ENCODE results near the gene CPT1C. TPM values are rescaled to one million over a fixed set of nuclear protein-coding genes. Genes with fewer than 3 reads are reported as not detected.

The CPT1C gene
- polyA plus RNA-seq, 6 donors from 2014 or later = not detected

Other genes starting within 250 kb of the CPT1C start
- gene SLC17A7, start 249.6 kb upstream of the CPT1C start, polyA plus RNA-seq (ENCODE audit: low read depth in 6 of 6) = not detected
- 10 to 100 TPM; 70.3 to 95.3 (median 79.0) TPM for gene PIH1D1, start 239.3 kb upstream of the CPT1C start, polyA plus RNA-seq (ENCODE audit: low read depth in 6 of 6)
- gene ALDH16A1, start 237.9 kb upstream of the CPT1C start, polyA plus RNA-seq (ENCODE audit: low read depth in 6 of 6) = 100 to 1,000 TPM in 1 of 6 donors, 10 to 100 TPM in 5; 54.2 to 103 (median 74.6) TPM
- gene FLT3LG, start 216.9 kb upstream of the CPT1C start, polyA plus RNA-seq (ENCODE audit: low read depth in 6 of 6) = 10 to 100 TPM in 5 of 6 donors, 1 to 10 TPM in 1; 9.5 to 15.0 (median 11.4) TPM
- gene RPL13A, start 203.5 kb upstream of the CPT1C start, polyA plus RNA-seq (ENCODE audit: low read depth in 6 of 6) = 1,000 to 10,000 TPM; 1,519 to 3,103 (median 2,606) TPM
- 1,000 to 10,000 TPM; 2,581 to 3,900 (median 3,339) TPM for gene RPS11, start 194.7 kb upstream of the CPT1C start, polyA plus RNA-seq (ENCODE audit: low read depth in 6 of 6)
- gene FCGRT, start 178.5 kb upstream of the CPT1C start, polyA plus RNA-seq (ENCODE audit: low read depth in 6 of 6) = 10 to 100 TPM; 56.7 to 69.7 (median 62.7) TPM
- under 1 TPM in 2 of 6 donors, not detected in 4; 0.17 to 0.43 TPM for gene RCN3, start 163.1 kb upstream of the CPT1C start, polyA plus RNA-seq (ENCODE audit: low read depth in 6 of 6)
- gene NOSIP, start 110.6 kb upstream of the CPT1C start, polyA plus RNA-seq (ENCODE audit: low read depth in 6 of 6) = 100 to 1,000 TPM in 5 of 6 donors, 10 to 100 TPM in 1; 89.5 to 136 (median 113) TPM
- gene PRRG2, start 109.8 kb upstream of the CPT1C start, polyA plus RNA-seq (ENCODE audit: low read depth in 6 of 6) = under 1 TPM in 5 of 6 donors, not detected in 1; 0.20 to 0.79 (median 0.62) TPM
- gene PRR12, start 99.9 kb upstream of the CPT1C start, polyA plus RNA-seq (ENCODE audit: low read depth in 6 of 6) = under 1 TPM; 0.09 to 0.77 (median 0.29) TPM
- gene RRAS, start 51.0 kb upstream of the CPT1C start, polyA plus RNA-seq (ENCODE audit: low read depth in 6 of 6) = 10 to 100 TPM; 16.6 to 24.9 (median 19.9) TPM
- 1 to 10 TPM in 3 of 6 donors, under 1 TPM in 2, not detected in 1; 0.84 to 2.9 (median 1.1) TPM for gene SCAF1, start 48.9 kb upstream of the CPT1C start, polyA plus RNA-seq (ENCODE audit: low read depth in 6 of 6)
- 10 to 100 TPM; 39.3 to 60.5 (median 52.4) TPM for gene IRF3, start 25.3 kb upstream of the CPT1C start, polyA plus RNA-seq (ENCODE audit: low read depth in 6 of 6)
- 10 to 100 TPM in 4 of 6 donors, 1 to 10 TPM in 2; 8.0 to 12.7 (median 10.6) TPM for gene BCL2L12, start 25.2 kb upstream of the CPT1C start, polyA plus RNA-seq (ENCODE audit: low read depth in 6 of 6)
- gene PRMT1, start 13.8 kb upstream of the CPT1C start, polyA plus RNA-seq (ENCODE audit: low read depth in 6 of 6) = 100 to 1,000 TPM; 175 to 363 (median 192) TPM
- gene ADM5, start 1.5 kb upstream of the CPT1C start, polyA plus RNA-seq (ENCODE audit: low read depth in 6 of 6) = under 1 TPM in 4 of 6 donors, not detected in 2; 0.19 to 0.47 (median 0.26) TPM
- under 1 TPM in 1 of 6 donors, not detected in 5; 0.18 TPM for gene TSKS, start 72.2 kb downstream of the CPT1C start, polyA plus RNA-seq (ENCODE audit: low read depth in 6 of 6)
- gene AP2A1, start 75.9 kb downstream of the CPT1C start, polyA plus RNA-seq (ENCODE audit: low read depth in 6 of 6) = 1 to 10 TPM; 3.9 to 8.0 (median 5.0) TPM
- 1 to 10 TPM; 4.7 to 8.4 (median 5.7) TPM for gene FUZ, start 122.2 kb downstream of the CPT1C start, polyA plus RNA-seq (ENCODE audit: low read depth in 6 of 6)
- 10 to 100 TPM; 21.2 to 49.7 (median 28.9) TPM for gene MED25, start 127.2 kb downstream of the CPT1C start, polyA plus RNA-seq (ENCODE audit: low read depth in 6 of 6)
- gene PTOV1, start 160.0 kb downstream of the CPT1C start, polyA plus RNA-seq (ENCODE audit: low read depth in 6 of 6) = 10 to 100 TPM; 46.1 to 98.3 (median 60.3) TPM
- gene PNKP, start 176.5 kb downstream of the CPT1C start, polyA plus RNA-seq (ENCODE audit: low read depth in 6 of 6) = 10 to 100 TPM; 39.4 to 64.9 (median 49.8) TPM
- gene AKT1S1, start 186.2 kb downstream of the CPT1C start, polyA plus RNA-seq (ENCODE audit: low read depth in 6 of 6) = 1 to 10 TPM; 1.5 to 6.0 (median 3.2) TPM
- 10 to 100 TPM; 10.5 to 20.6 (median 12.3) TPM for gene TBC1D17, start 186.6 kb downstream of the CPT1C start, polyA plus RNA-seq (ENCODE audit: low read depth in 6 of 6)
- gene IL4I1, start 205.8 kb downstream of the CPT1C start, polyA plus RNA-seq (ENCODE audit: low read depth in 6 of 6) = 1 to 10 TPM in 1 of 6 donors, under 1 TPM in 1, not detected in 4; 0.66 to 1.2 TPM
- gene ATF5, start 238.1 kb downstream of the CPT1C start, polyA plus RNA-seq (ENCODE audit: low read depth in 6 of 6) = under 1 TPM in 5 of 6 donors, not detected in 1; 0.49 to 0.99 (median 0.71) TPM
- gene NUP62, start 238.4 kb downstream of the CPT1C start, polyA plus RNA-seq (ENCODE audit: low read depth in 6 of 6) = 10 to 100 TPM; 30.3 to 59.2 (median 51.3) TPM

All from naive B cell (primary cell).